ENCODE measurements around the gene FRMD4A. TPM values are rescaled to one million over a fixed set of nuclear protein-coding genes. Genes with fewer than 3 reads are reported as not detected.
"Not testable (repeated sequence)": the region's sequence is repeated elsewhere in the genome, so short reads cannot be mapped to it uniquely, and the experiment has no call there.

FRMD4A gene
- total and polyA plus RNA-seq, 2 experiments from 2014 or later = 3.7 to 12.6 TPM

- no peak overlapping the region for H3K4me3 ChIP-seq
- H3K36me3 ChIP-seq = no peaks in the 10 kb centered on the region
- no peak for DNase-seq (ENCODE audit: low read depth in 1 of 2, low spot score in 1 of 2)
- peaks cover 5% of the 10 kb centered on the region for H3K4me1 ChIP-seq (ENCODE audit: low read depth)
- TF ChIP-seq CTCF (IDR thresholded peaks at IDR 0.05; ENCODE audit: low read depth, low read length) = no peak
- H3K27ac ChIP-seq = no peak overlapping the region
- no peaks in the 10 kb centered on the region for H3K27me3 ChIP-seq
- no peaks in the 10 kb centered on the region for H3K9me3 ChIP-seq (ENCODE audit: low read depth)
Observed at GRCh38 chr10:13837966-13838365, 492.8 kb downstream of the FRMD4A start.

- Histone ChIP-seq H3K27ac (no peak overlapping the region), H3K4me1 (ENCODE audit: low read depth) (peaks cover 8% of the 10 kb centered on the region), H3K9me3 (ENCODE audit: low read depth) (no peaks in the 10 kb centered on the region), H3K27me3 (no peaks in the 10 kb centered on the region), H3K4me3 (no peak overlapping the region), H3K36me3 (no peaks in the 10 kb centered on the region)
- TF ChIP-seq CTCF (IDR thresholded peaks at IDR 0.05; ENCODE audit: low read depth, low read length) = no peak
- DNase-seq (ENCODE audit: low read depth in 1 of 2, low spot score in 1 of 2) = peak; percentile 21 to 68
Observed at GRCh38 chr10:13834581-13835286, 496.0 kb downstream of the FRMD4A start.

DNA sequence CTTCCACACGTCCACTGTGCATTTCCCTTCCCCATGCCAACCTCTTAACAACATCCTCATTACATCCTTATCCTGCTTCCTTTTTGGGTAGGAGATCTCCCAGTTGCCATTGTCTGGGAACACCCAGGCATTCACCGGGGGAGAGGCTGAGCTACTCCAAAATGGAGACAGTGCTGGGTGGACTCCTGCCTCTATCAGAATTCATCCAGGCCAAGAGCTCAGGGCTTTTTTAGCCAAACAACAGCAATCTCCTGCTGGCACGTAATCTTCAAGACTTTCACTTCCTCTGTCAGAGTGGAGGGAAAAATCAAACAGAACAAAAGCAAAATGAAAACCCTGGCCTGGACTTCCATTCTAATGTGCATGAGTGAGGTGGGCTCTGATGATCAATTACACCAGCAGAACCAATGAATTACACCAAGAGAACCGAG is 499.0 kb downstream of the FRMD4A start:
- H3K27me3 ChIP-seq = no peaks in the 10 kb centered on the region

GRCh38 chr10:13830385-13830784 is 500.3 kb downstream of the FRMD4A start:
- Histone ChIP-seq H3K27ac (no peak overlapping the region), H3K4me1 (ENCODE audit: low read depth) (peaks cover 9% of the 10 kb centered on the region), H3K4me3 (no peak overlapping the region), H3K27me3 (no peaks in the 10 kb centered on the region), H3K9me3 (ENCODE audit: low read depth) (no peaks in the 10 kb centered on the region), H3K36me3 (no peaks in the 10 kb centered on the region)
- no peak for DNase-seq (ENCODE audit: low read depth in 1 of 2, low spot score in 1 of 2)
- no peak for TF ChIP-seq CTCF (IDR thresholded peaks at IDR 0.05; ENCODE audit: low read depth, low read length)

More for the DNA sequence above, 499.0 kb downstream of the FRMD4A start:
- peak in 1 of 2 donors; percentile 51 for DNase-seq (ENCODE audit: low read depth in 1 of 2, low spot score in 1 of 2)
- Histone ChIP-seq H3K9me3 (ENCODE audit: low read depth) (no peaks in the 10 kb centered on the region), H3K4me3 (no peak overlapping the region), H3K4me1 (ENCODE audit: low read depth) (peaks cover 9% of the 10 kb centered on the region), H3K27ac (no peak overlapping the region), H3K36me3 (no peaks in the 10 kb centered on the region)
- no peak for TF ChIP-seq CTCF (IDR thresholded peaks at IDR 0.05; ENCODE audit: low read depth, low read length)

GRCh38 chr10:13829790-13830189 is 500.9 kb downstream of the FRMD4A start:
- H3K27ac ChIP-seq = no peak overlapping the region
- no peaks in the 10 kb centered on the region for H3K27me3 ChIP-seq
- no peaks in the 10 kb centered on the region for H3K9me3 ChIP-seq (ENCODE audit: low read depth)
- no peak overlapping the region for H3K4me3 ChIP-seq
- H3K36me3 ChIP-seq = no peaks in the 10 kb centered on the region
- DNase-seq (ENCODE audit: low read depth in 1 of 2, low spot score in 1 of 2) = no peak
- peaks cover 8% of the 10 kb centered on the region for H3K4me1 ChIP-seq (ENCODE audit: low read depth)
- no peak for TF ChIP-seq CTCF (IDR thresholded peaks at IDR 0.05; ENCODE audit: low read depth, low read length)

DNA sequence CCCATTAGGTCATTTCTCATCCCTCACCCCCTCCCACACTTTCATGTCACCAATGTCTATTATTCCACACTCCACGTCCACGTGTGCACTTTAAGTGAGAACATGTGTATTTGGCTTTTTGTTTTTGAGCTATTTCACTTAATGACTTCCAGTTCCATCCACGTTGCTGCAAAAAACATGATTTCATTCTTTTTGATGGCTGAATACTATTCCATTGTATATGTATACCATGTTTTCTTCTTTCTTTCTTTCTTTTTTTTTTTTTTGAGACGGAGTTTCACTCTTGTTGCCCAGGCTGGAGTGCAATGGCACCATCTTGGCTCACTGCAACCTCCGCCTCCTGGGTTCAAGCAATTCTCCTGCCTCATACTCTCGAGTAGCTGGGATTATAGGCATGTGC is 502.4 kb downstream of the FRMD4A start:
- not testable (repeated sequence) for H3K4me1 ChIP-seq (ENCODE audit: low read depth); DNase-seq (ENCODE audit: low read depth in 1 of 2, low spot score in 1 of 2); H3K27me3 ChIP-seq; H3K9me3 ChIP-seq (ENCODE audit: low read depth); H3K27ac ChIP-seq; H3K4me3 ChIP-seq; H3K36me3 ChIP-seq
